HG03175 (cell line): ENCODE results near the gene CSNK1A1.

Source experiments
- ATAC-seq: cut with Tn5 transposase; IDR thresholded peaks from one replicate; pipeline ENCODE4 v1.9.1; 2021; ENCODE audit warnings: mild to moderate bottlenecking, moderate library complexity; ENCODE audit not compliant: unreplicated experiment

Gene CSNK1A1

GRCh38 chr5:149495673-149496072 lies 55.6 kb downstream of the CSNK1A1 start:
- no peak for ATAC-seq

- no peak for ATAC-seq
Measured at GRCh38 chr5:149493316-149493715, 57.9 kb downstream of the CSNK1A1 start.

- ATAC-seq, result no peak
Measured at GRCh38 chr5:149492781-149493180, 58.5 kb downstream of the CSNK1A1 start.

GRCh38 chr5:149490599-149491485 lies 60.4 kb downstream of the CSNK1A1 start:
- no peak for ATAC-seq

- no peak for ATAC-seq
Measured at GRCh38 chr5:149489605-149490037, 61.6 kb downstream of the CSNK1A1 start.

GRCh38 chr5:149488645-149489306 lies 62.5 kb downstream of the CSNK1A1 start:
- ATAC-seq, result no peak

- ATAC-seq, result no peak
Measured at GRCh38 chr5:149487672-149488071, 63.6 kb downstream of the CSNK1A1 start.

- ATAC-seq, result no peak
Measured at GRCh38 chr5:149486726-149487635, 64.3 kb downstream of the CSNK1A1 start.

- ATAC-seq, result no peak
Measured at GRCh38 chr5:149485655-149486615, 65.3 kb downstream of the CSNK1A1 start.

GRCh38 chr5:149481485-149481884 lies 69.8 kb downstream of the CSNK1A1 start:
- no peak for ATAC-seq

- ATAC-seq, result no peak
Measured at GRCh38 chr5:149478761-149479160, 72.5 kb downstream of the CSNK1A1 start.

GRCh38 chr5:149475777-149476176 lies 75.5 kb downstream of the CSNK1A1 start:
- ATAC-seq, result no peak

GRCh38 chr5:149474198-149474597 lies 77.0 kb downstream of the CSNK1A1 start:
- ATAC-seq, result no peak

- no peak for ATAC-seq
Measured at GRCh38 chr5:149473441-149473840, 77.8 kb downstream of the CSNK1A1 start.

GRCh38 chr5:149472399-149472798 lies 78.8 kb downstream of the CSNK1A1 start:
- ATAC-seq, result no peak

- ATAC-seq, result no peak
Measured at GRCh38 chr5:149471406-149472183, 79.6 kb downstream of the CSNK1A1 start.

- ATAC-seq, result no peak
Measured at GRCh38 chr5:149470942-149471341, 80.3 kb downstream of the CSNK1A1 start.

GRCh38 chr5:149466457-149466972 lies 84.7 kb downstream of the CSNK1A1 start:
- ATAC-seq, result no peak
